ENCODE results near the gene NSMCE1. TPM values are rescaled to one million over a fixed set of nuclear protein-coding genes. Genes with fewer than 3 reads are reported as not detected.
"Not testable (repeated sequence)": the region's sequence is repeated elsewhere in the genome, so short reads cannot be mapped to it uniquely, and the experiment has no call there.

The NSMCE1 gene
- total and polyA plus RNA-seq, 2 donors (not counting 1 experiment from before 2014, with no cell fraction given), result 48.8 to 142 TPM

DNA sequence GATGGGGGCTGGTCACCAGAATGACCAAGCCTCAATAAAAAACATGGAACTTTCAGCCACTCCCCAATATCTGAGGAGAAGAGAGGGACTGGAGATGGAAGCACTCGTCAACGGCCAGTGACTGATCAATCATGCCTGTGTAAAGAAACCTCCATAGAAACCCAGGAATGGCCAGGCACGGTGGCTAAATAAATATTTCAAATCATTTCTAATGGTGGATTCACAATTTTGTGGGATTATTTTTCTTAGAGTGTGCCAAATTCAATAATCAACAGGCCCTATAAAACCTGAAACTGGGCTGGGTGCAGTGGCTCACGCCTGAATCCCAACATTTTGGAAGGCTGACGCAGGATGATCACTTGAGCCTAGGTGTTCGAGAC lies 16.4 kb downstream of the NSMCE1 start:
- no peak for DNase-seq (ENCODE audit: low read depth in 2 of 2)
- no peak overlapping the region for H3K27ac ChIP-seq (ENCODE audit: insufficient read depth, low read length)
- H3K4me3 ChIP-seq (replicated peaks in 1 of 4; ENCODE audit: control extremely low read depth in 1 of 4, insufficient read depth in 1 of 4, low read depth in 3 of 4, low read length in 4 of 4), result no peak overlapping the region
- no peaks in the 10 kb centered on the region for H3K9me3 ChIP-seq (ENCODE audit: control insufficient read depth, insufficient read depth, low read depth, low read length)
- H3K4me1 ChIP-seq (ENCODE audit: control insufficient read depth, extremely low read depth, insufficient read depth, low read length), result peaks cover 9% of the 10 kb centered on the region
- no peaks in the 10 kb centered on the region for H3K79me2 ChIP-seq (ENCODE audit: control insufficient read depth, insufficient read depth, low read length)
- H3K9ac ChIP-seq (ENCODE audit: insufficient read depth, low read length), result no peak overlapping the region
- H3K27me3 ChIP-seq (ENCODE audit: control insufficient read depth, insufficient read depth, low read length), result no peaks in the 10 kb centered on the region
- H4K20me1 ChIP-seq (ENCODE audit: control insufficient read depth, extremely low read depth, insufficient read depth, low read length), result no peaks in the 10 kb centered on the region
- no peak overlapping the region for H2AFZ ChIP-seq (ENCODE audit: low read length)
- TF ChIP-seq, protein P1, sequence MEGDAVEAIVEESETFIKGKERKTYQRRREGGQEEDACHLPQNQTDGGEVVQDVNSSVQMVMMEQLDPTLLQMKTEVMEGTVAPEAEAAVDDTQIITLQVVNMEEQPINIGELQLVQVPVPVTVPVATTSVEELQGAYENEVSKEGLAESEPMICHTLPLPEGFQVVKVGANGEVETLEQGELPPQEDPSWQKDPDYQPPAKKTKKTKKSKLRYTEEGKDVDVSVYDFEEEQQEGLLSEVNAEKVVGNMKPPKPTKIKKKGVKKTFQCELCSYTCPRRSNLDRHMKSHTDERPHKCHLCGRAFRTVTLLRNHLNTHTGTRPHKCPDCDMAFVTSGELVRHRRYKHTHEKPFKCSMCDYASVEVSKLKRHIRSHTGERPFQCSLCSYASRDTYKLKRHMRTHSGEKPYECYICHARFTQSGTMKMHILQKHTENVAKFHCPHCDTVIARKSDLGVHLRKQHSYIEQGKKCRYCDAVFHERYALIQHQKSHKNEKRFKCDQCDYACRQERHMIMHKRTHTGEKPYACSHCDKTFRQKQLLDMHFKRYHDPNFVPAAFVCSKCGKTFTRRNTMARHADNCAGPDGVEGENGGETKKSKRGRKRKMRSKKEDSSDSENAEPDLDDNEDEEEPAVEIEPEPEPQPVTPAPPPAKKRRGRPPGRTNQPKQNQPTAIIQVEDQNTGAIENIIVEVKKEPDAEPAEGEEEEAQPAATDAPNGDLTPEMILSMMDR (conservative IDR thresholded peaks at IDR 0.05 in 1 of 2, IDR thresholded peaks at IDR 0.05 in 1 of 2; ENCODE audit: low read depth in 1 of 2, low read length in 2 of 2), result no peak
- TF ChIP-seq EZH2 (IDR thresholded peaks at IDR 0.05; ENCODE audit: low read length, missing control alignments), result no peak
- H3K4me2 ChIP-seq (ENCODE audit: extremely low read depth, insufficient read depth, low read length), result no peak overlapping the region
- H3K36me3 ChIP-seq (ENCODE audit: control insufficient read depth, insufficient read depth, low read length), result peaks cover 2% of the 10 kb centered on the region

DNA sequence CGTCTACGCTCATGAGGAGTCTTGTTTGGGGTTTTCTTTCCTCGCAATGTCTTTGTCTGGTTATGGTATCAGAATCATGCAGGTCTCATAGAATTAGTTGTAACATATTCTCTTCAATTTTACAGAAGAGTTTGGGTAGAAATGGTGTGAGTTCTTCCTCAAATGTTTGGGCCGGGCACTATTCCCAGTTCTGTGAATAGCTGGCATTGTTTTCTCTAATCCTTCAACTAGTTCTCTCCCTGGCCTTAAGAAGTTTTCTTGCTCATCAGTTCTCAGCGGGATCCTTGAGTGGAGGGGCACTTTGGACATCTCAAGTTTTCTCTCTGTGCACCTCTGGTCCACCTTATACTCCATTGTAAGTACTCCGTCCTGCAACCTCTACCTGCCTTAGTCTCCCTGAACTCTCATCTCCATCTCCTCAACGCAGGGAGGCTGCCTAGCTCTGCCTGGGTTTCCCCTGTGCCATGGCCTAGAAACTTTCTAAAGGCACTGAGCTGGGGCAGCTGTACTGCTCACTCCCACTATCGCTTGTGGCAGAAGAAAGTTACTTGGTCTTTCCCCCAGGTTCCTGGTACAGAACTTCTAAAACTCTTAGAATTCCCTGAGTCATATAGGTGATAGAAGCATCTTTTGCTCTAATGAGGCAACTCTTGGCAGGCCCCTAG lies 16.9 kb downstream of the NSMCE1 start:
- Histone ChIP-seq H3K27ac (ENCODE audit: insufficient read depth, low read length) (no peak overlapping the region), H3K79me2 (ENCODE audit: control insufficient read depth, insufficient read depth, low read length) (no peaks in the 10 kb centered on the region), H4K20me1 (ENCODE audit: control insufficient read depth, extremely low read depth, insufficient read depth, low read length) (no peaks in the 10 kb centered on the region), H3K9me3 (ENCODE audit: control insufficient read depth, insufficient read depth, low read depth, low read length) (no peaks in the 10 kb centered on the region), H3K4me3 (replicated peaks in 1 of 4; ENCODE audit: control extremely low read depth in 1 of 4, insufficient read depth in 1 of 4, low read depth in 3 of 4, low read length in 4 of 4) (no peak overlapping the region), H3K4me2 (ENCODE audit: extremely low read depth, insufficient read depth, low read length) (no peak overlapping the region), H3K36me3 (ENCODE audit: control insufficient read depth, insufficient read depth, low read length) (peaks cover 2% of the 10 kb centered on the region), H3K4me1 (ENCODE audit: control insufficient read depth, extremely low read depth, insufficient read depth, low read length) (peaks cover 9% of the 10 kb centered on the region), H3K9ac (ENCODE audit: insufficient read depth, low read length) (no peak overlapping the region), H3K27me3 (ENCODE audit: control insufficient read depth, insufficient read depth, low read length) (no peaks in the 10 kb centered on the region), H2AFZ (ENCODE audit: low read length) (no peak overlapping the region)
- no peak for TF ChIP-seq EZH2 (IDR thresholded peaks at IDR 0.05; ENCODE audit: low read length, missing control alignments)
- TF ChIP-seq, protein P1 (conservative IDR thresholded peaks at IDR 0.05 in 1 of 2, IDR thresholded peaks at IDR 0.05 in 1 of 2; ENCODE audit: low read depth in 1 of 2, low read length in 2 of 2), result no peak
- DNase-seq (ENCODE audit: low read depth in 2 of 2), result no peak

DNA sequence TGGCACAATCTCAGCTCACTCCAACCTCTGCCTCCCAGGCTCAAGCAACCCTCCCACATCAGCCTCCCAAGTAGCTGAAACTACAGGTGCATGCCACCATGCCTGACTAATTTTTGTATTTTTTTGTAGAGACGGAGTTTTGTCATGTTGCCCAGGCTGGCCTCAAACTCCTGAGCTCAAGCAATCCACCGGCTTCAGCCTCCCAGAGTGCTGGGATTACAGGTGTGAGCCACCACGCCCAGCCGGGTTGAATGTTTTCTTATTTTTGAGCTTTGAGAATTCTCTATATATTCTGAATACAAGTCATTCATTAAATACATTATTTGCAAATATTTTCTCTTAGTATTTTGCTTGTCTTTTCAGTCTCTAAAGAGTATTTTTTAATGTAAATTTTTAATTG lies 19.7 kb downstream of the NSMCE1 start:
- DNase-seq (ENCODE audit: low read depth in 2 of 2); H3K79me2 ChIP-seq (ENCODE audit: control insufficient read depth, insufficient read depth, low read length); H4K20me1 ChIP-seq (ENCODE audit: control insufficient read depth, extremely low read depth, insufficient read depth, low read length); H3K4me3 ChIP-seq (replicated peaks in 1 of 4; ENCODE audit: control extremely low read depth in 1 of 4, insufficient read depth in 1 of 4, low read depth in 3 of 4, low read length in 4 of 4); H3K4me2 ChIP-seq (ENCODE audit: extremely low read depth, insufficient read depth, low read length); H3K9me3 ChIP-seq (ENCODE audit: control insufficient read depth, insufficient read depth, low read depth, low read length); H3K9ac ChIP-seq (ENCODE audit: insufficient read depth, low read length); H3K36me3 ChIP-seq (ENCODE audit: control insufficient read depth, insufficient read depth, low read length); H2AFZ ChIP-seq (ENCODE audit: low read length); H3K27me3 ChIP-seq (ENCODE audit: control insufficient read depth, insufficient read depth, low read length); H3K27ac ChIP-seq (ENCODE audit: insufficient read depth, low read length): not testable (repeated sequence)
- H3K4me1 ChIP-seq (ENCODE audit: control insufficient read depth, extremely low read depth, insufficient read depth, low read length), result peaks cover 23% of the 10 kb centered on the region

Data from fibroblast of lung (primary cell).